Suprapubic skin (tissue), 4 donors: ENCODE results near the gene ABCF2. TPM values are rescaled to one million over a fixed set of nuclear protein-coding genes. Genes with fewer than 3 reads are reported as not detected.

Experiments used
- DNase-seq, 2 donors: peaks; one replicate each; pipeline ENCODE4 v3.0.0-alpha.2; 2019; ENCODE audit warnings: low spot score in 2 of 2
- H3K27ac ChIP-seq: fragments of 200-600 bp; sonication (generic); one replicate; pipeline ENCODE4 v1.5.1; 2019
- H3K27me3 ChIP-seq: fragments of 200-600 bp; sonication (generic); one replicate; pipeline ENCODE4 v1.5.1; 2019
- H3K36me3 ChIP-seq: fragments of 200-600 bp; sonication (generic); one replicate; pipeline ENCODE4 v1.5.1; 2019
- H3K4me1 ChIP-seq: fragments of 200-600 bp; sonication (generic); one replicate; pipeline ENCODE4 v1.5.1; 2019
- H3K4me3 ChIP-seq: fragments of 200-600 bp; sonication (generic); one replicate; pipeline ENCODE4 v1.5.1; 2019; ENCODE audit warnings: mild to moderate bottlenecking
- H3K9me3 ChIP-seq: fragments of 200-600 bp; sonication (generic); one replicate; pipeline ENCODE4 v1.5.1; 2019
- CTCF ChIP-seq, 2 donors: fragments of 200-600 bp in 1 of 2; fragments of 450-650 bp in 1 of 2; sonication (generic) in 1 of 2; IDR thresholded peaks; one replicate each; pipeline ENCODE4 v1.5.1; 2016 to 2019; ENCODE audit warnings: antibody characterized with exemption in 2 of 2, mild to moderate bottlenecking in 1 of 2, moderate library complexity in 1 of 2
- EP300 ChIP-seq: sonication (generic); formaldehyde crosslinking; IDR thresholded peaks from one replicate; pipeline ENCODE4 v1.6.1; 2017; ENCODE audit warnings: antibody characterized with exemption
- POLR2A ChIP-seq, 2 donors: fragments of 450-650 bp; IDR thresholded peaks; one replicate each; pipeline ENCODE4 v1.6.1; 2017; ENCODE audit warnings: antibody characterized with exemption in 2 of 2, mild to moderate bottlenecking in 2 of 2, moderate library complexity in 2 of 2
- POLR2AphosphoS5 ChIP-seq, 3 donors: sonication (generic); formaldehyde crosslinking; IDR thresholded peaks; one replicate each; pipeline ENCODE4 v1.6.1; 2017; ENCODE audit warnings: antibody characterized with exemption in 3 of 3
- WGBS: methylation state at CpG from one replicate; pipeline ENCODE4 v1.1.5; 2018; 5-methylcytosine and 5-hydroxymethylcytosine counted together
- total RNA-seq, 4 donors: library from RNA; depleted of rRNA; stranded (reverse); fragments of >200 nt; gene quantifications; one replicate each; pipeline ENCODE4 v1.1.0, GENCODE V29; 2016

ABCF2 gene
- total RNA-seq, 4 donors from 2014 or later = 25.3 to 96.5 (median 40.1) TPM

DNA sequence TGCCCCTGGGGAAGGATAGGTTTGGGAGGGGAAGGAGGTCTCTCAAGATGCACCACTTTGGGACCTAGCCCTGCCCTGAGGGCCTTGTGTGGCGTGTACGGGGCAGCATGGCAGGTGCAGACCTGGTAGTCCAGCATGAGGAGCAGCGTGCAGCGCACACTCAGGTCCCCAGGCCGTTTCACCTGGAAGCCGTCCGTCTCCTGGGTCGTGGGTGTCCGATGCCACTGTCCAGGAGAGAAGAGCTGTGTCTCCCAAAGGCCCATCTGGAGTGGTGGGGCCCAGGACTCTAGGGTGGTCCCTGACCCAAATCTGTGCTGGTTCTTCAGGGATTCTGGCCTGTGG is 14.7 kb upstream of the ABCF2 start:
- H3K36me3 ChIP-seq = peaks cover 36% of the 10 kb centered on the region
- TF ChIP-seq POLR2A (IDR thresholded peaks at IDR 0.05) (no peak), CTCF (IDR thresholded peaks at IDR 0.05) (no peak), POLR2AphosphoS5 (IDR thresholded peaks at IDR 0.05) (no peak), EP300 (no peak)

GRCh38 chr7:151240942-151241754 is 14.1 kb upstream of the ABCF2 start:
- no peak overlapping the region for H3K27ac ChIP-seq
- H3K36me3 ChIP-seq = peaks cover 41% of the 10 kb centered on the region
- WGBS = 86% methylated on average over 6 of the region's 7 CpGs
- H3K27me3 ChIP-seq = peaks cover 9% of the 10 kb centered on the region
- DNase-seq = no peak
- TF ChIP-seq POLR2AphosphoS5 (IDR thresholded peaks at IDR 0.05) = no peak
- TF ChIP-seq POLR2A (IDR thresholded peaks at IDR 0.05) = no peak
- no peak for TF ChIP-seq CTCF (IDR thresholded peaks at IDR 0.05)
- TF ChIP-seq EP300 = no peak
- H3K9me3 ChIP-seq = no peaks in the 10 kb centered on the region
- no peak overlapping the region for H3K4me3 ChIP-seq
- H3K4me1 ChIP-seq = peaks cover 23% of the 10 kb centered on the region

More for the DNA sequence above, 14.7 kb upstream of the ABCF2 start:
- Histone ChIP-seq H3K4me3 (no peak overlapping the region), H3K27me3 (peaks cover 9% of the 10 kb centered on the region), H3K9me3 (no peaks in the 10 kb centered on the region), H3K27ac (no peak overlapping the region), H3K4me1 (peaks cover 29% of the 10 kb centered on the region)
- 42% methylated on average over 2 of the region's 9 CpGs for WGBS
- no peak for DNase-seq

- TF ChIP-seq POLR2A (IDR thresholded peaks at IDR 0.05) (no peak), POLR2AphosphoS5 (IDR thresholded peaks at IDR 0.05) (no peak), CTCF (IDR thresholded peaks at IDR 0.05) (no peak), EP300 (no peak)
- DNase-seq = no peak
- Histone ChIP-seq H3K4me1 (peaks cover 17% of the 10 kb centered on the region), H3K27ac (no peak overlapping the region), H3K27me3 (peaks cover 5% of the 10 kb centered on the region), H3K4me3 (no peak overlapping the region), H3K36me3 (peaks cover 45% of the 10 kb centered on the region), H3K9me3 (no peaks in the 10 kb centered on the region)
- 83% methylated on average over 4 of the region's 4 CpGs for WGBS
Observed at GRCh38 chr7:151240536-151240935, 13.5 kb upstream of the ABCF2 start.

DNA sequence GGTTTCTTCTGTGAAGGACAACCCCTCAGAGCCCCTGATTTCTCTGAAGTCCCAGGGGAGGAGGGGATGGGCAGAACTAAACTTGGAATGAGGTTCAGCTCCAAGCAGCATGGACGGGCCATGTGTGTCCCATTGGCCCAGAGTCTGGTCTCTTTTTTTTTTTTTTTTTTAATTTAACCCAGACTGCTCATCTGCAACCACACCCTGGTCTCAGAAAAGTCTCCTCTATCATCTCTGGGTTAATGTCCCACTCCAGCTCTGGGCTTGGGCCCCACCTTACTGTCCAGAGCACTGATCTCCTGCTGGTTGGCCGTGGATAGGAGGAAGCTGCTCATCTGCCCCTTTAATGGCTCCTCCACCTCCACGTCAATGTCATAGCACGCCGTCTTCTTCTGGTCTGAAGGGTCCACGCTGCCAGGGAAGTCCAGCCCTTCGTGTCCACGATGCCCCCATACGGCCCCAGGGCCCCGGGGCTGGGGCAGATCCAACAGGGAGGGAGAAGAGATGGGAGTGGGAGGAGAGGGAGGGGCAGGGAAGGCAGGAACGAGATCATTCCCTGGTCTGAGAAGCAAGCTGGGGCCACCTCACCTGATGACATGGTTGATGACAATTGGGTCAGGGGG is 12.9 kb upstream of the ABCF2 start:
- H3K36me3 ChIP-seq = peaks cover 51% of the 10 kb centered on the region
- no peak overlapping the region for H3K4me3 ChIP-seq
- peaks cover 11% of the 10 kb centered on the region for H3K4me1 ChIP-seq
- no peaks in the 10 kb centered on the region for H3K27me3 ChIP-seq
- DNase-seq = no peak
- 57% methylated on average over 11 of the region's 11 CpGs for WGBS
- H3K27ac ChIP-seq = no peak overlapping the region
- no peak for TF ChIP-seq POLR2A (IDR thresholded peaks at IDR 0.05)
- TF ChIP-seq POLR2AphosphoS5 (IDR thresholded peaks at IDR 0.05) = no peak
- TF ChIP-seq EP300 = no peak
- TF ChIP-seq CTCF (IDR thresholded peaks at IDR 0.05) = no peak
- H3K9me3 ChIP-seq = no peaks in the 10 kb centered on the region
